ENCODE results near the gene FZD8. TPM values are rescaled to one million over a fixed set of nuclear protein-coding genes. Genes with fewer than 3 reads are reported as not detected.

Gene FZD8
- total RNA-seq, 4 donors from 2014 or later: 3.0 to 9.3 (median 4.1) TPM

- in situ Hi-C loops (cut with MboI; ENCODE audit: low sequenced_read_pairs in 4 of 4) (loop anchor here in 1 of 4 donors (25.0 kb wide), 1 partner anchor 358 kb away; no protein-coding TSS in a partner anchor), intact Hi-C loops (cut with DNase I; ENCODE audit: low total_unique reads) (loop anchor here (10.0 kb wide), 1 partner anchor 350 kb away; no protein-coding TSS in a partner anchor)
- no peak for DNase-seq
Measured at GRCh38 chr10:35595106-35595505, 47.0 kb downstream of the FZD8 start.

GRCh38 chr10:35594115-35595079, 47.7 kb downstream of the FZD8 start:
- TF ChIP-seq CTCF (IDR thresholded peaks at IDR 0.05 in 4 of 5, conservative IDR thresholded peaks at IDR 0.05 in 1 of 5) (no peak), POLR2A (IDR thresholded peaks at IDR 0.05) (no peak)
- intact Hi-C loops (cut with DNase I; ENCODE audit: low total_unique reads): loop anchor here (10.0 kb wide), 1 partner anchor 350 kb away; no protein-coding TSS in a partner anchor

More at GRCh38 chr10:35595106-35595505, 47.0 kb downstream of the FZD8 start:
- Histone ChIP-seq H3K27ac (no peak overlapping the region), H3K36me3 (no peaks in the 10 kb centered on the region), H3K4me1 (no peaks in the 10 kb centered on the region), H3K27me3 (peaks cover 0 to 3% (median 2%) of the 10 kb centered on the region in 3 donors), H3K4me3 (no peak overlapping the region), H3K9me3 (no peaks in the 10 kb centered on the region)
- no peak for ATAC-seq
- TF ChIP-seq CTCF (IDR thresholded peaks at IDR 0.05 in 4 of 5, conservative IDR thresholded peaks at IDR 0.05 in 1 of 5) (no peak), POLR2A (IDR thresholded peaks at IDR 0.05) (no peak)

GRCh38 chr10:35592441-35592840, 49.7 kb downstream of the FZD8 start:
- ATAC-seq (no peak), DNase-seq (no peak)
- intact Hi-C loops (cut with DNase I; ENCODE audit: low total_unique reads): loop anchor here (10.0 kb wide), 1 partner anchor 348 kb away; no protein-coding TSS in a partner anchor
- no peak overlapping the region for H3K4me3 ChIP-seq
- peaks cover 0 to 2% (median 0%) of the 10 kb centered on the region in 3 donors for H3K27me3 ChIP-seq
- no peaks in the 10 kb centered on the region for H3K4me1 ChIP-seq
- no peaks in the 10 kb centered on the region for H3K36me3 ChIP-seq
- H3K9me3 ChIP-seq: no peaks in the 10 kb centered on the region
- H3K27ac ChIP-seq: no peak overlapping the region
- in situ Hi-C loops (cut with MboI; ENCODE audit: low sequenced_read_pairs in 4 of 4): loop anchor here in 1 of 4 donors (25.0 kb wide), 1 partner anchor 355 kb away; no protein-coding TSS in a partner anchor
- TF ChIP-seq POLR2A (IDR thresholded peaks at IDR 0.05) (no peak), CTCF (IDR thresholded peaks at IDR 0.05 in 4 of 5, conservative IDR thresholded peaks at IDR 0.05 in 1 of 5) (no peak)

More at GRCh38 chr10:35594115-35595079, 47.7 kb downstream of the FZD8 start:
- no peak for DNase-seq
- ATAC-seq: no peak
- no peaks in the 10 kb centered on the region for H3K36me3 ChIP-seq
- H3K27ac ChIP-seq: no peak overlapping the region
- H3K27me3 ChIP-seq: peaks cover 0 to 2% (median 2%) of the 10 kb centered on the region in 3 donors
- H3K4me3 ChIP-seq: no peak overlapping the region
- H3K9me3 ChIP-seq: no peaks in the 10 kb centered on the region
- in situ Hi-C loops (cut with MboI; ENCODE audit: low sequenced_read_pairs in 4 of 4): loop anchor here in 1 of 4 donors (25.0 kb wide), 1 partner anchor 357 kb away; no protein-coding TSS in a partner anchor
- H3K4me1 ChIP-seq: no peaks in the 10 kb centered on the region

DNA sequence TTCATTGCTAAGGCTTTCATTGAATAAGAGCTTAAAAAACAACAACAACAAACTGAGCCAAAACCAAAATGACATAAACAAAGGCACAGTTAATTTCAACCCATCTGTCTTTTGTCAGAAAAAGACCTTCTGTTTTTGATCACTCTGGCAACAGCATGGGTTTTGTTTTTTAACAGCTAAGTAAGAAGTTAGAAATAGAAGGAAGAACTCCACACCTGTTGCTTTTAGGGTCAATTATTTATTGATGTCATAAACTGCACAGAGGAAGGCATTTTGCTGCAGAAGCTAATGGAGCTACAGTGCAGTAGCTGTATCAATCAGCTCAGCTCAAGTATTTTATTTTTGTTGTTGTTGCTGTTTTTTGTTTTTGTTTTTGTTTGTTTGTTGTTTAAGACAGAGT, 53.3 kb downstream of the FZD8 start:
- no peak for DNase-seq
- TF ChIP-seq CTCF (IDR thresholded peaks at IDR 0.05 in 4 of 5, conservative IDR thresholded peaks at IDR 0.05 in 1 of 5) (no peak), POLR2A (IDR thresholded peaks at IDR 0.05) (no peak)
- Histone ChIP-seq H3K9me3 (no peaks in the 10 kb centered on the region), H3K4me3 (no peak overlapping the region), H3K36me3 (no peaks in the 10 kb centered on the region), H3K4me1 (no peaks in the 10 kb centered on the region), H3K27ac (no peak overlapping the region), H3K27me3 (peaks cover 0 to 2% (median 0%) of the 10 kb centered on the region in 3 donors)
- ATAC-seq: no peak
- intact Hi-C loops (cut with DNase I; ENCODE audit: low total_unique reads): no loop called here
- in situ Hi-C loops (cut with MboI; ENCODE audit: low sequenced_read_pairs in 4 of 4): loop anchor here in 1 of 4 donors (25.0 kb wide), 1 partner anchor 352 kb away; no protein-coding TSS in a partner anchor

Other genes starting within 250 kb of the FZD8 start
- gene GJD4, start 37.0 kb downstream of the FZD8 start, total RNA-seq: not detected